GM23338 (cell line): Measurements from ENCODE around the gene S100A1. TPM values are rescaled to one million over a fixed set of nuclear protein-coding genes. Genes with fewer than 3 reads are reported as not detected.

Experiments
- ATAC-seq: fragments of 200-7000 bp; cut with Tn5 transposase; 3 replicates; pipeline ENCODE4 v1.9.1; 2020
- DNase-seq: peaks from one replicate; pipeline ENCODE4 v3.0.0-alpha.2; 2015; ENCODE audit warnings: low spot score
- H2AFZ ChIP-seq: fragments of 200-600 bp; sonication (generic); 2 replicates; pipeline ENCODE4 v1.8.0; 2016; ENCODE audit warnings: antibody characterized with exemption, mild to moderate bottlenecking, moderate library complexity
- H3F3A ChIP-seq: fragments of 200-600 bp; sonication (generic); replicated peaks from 2 replicates; pipeline ENCODE4 v1.8.0; 2017; ENCODE audit warnings: antibody characterized with exemption, mixed run types, low read depth
- H3K27ac ChIP-seq: fragments of 200-600 bp; sonication (generic); 2 replicates; pipeline ENCODE4 v1.6.1; 2016; ENCODE audit warnings: low read depth
- H3K27me3 ChIP-seq: fragments of 200-600 bp; sonication (generic); 2 replicates; pipeline ENCODE4 v1.8.0; 2016; ENCODE audit warnings: mild to moderate bottlenecking, mixed run types, moderate library complexity; ENCODE audit not compliant: insufficient read depth
- H3K36me3 ChIP-seq: fragments of 200-600 bp; sonication (generic); 2 replicates; pipeline ENCODE4 v1.8.0; 2016; ENCODE audit warnings: mild to moderate bottlenecking; ENCODE audit not compliant: insufficient read depth
- H3K4me1 ChIP-seq: fragments of 200-600 bp; sonication (generic); 2 replicates; pipeline ENCODE4 v1.8.0; 2016; ENCODE audit warnings: mild to moderate bottlenecking, moderate library complexity; ENCODE audit not compliant: insufficient read depth
- H3K4me2 ChIP-seq: fragments of 200-600 bp; sonication (generic); 2 replicates; pipeline ENCODE4 v1.7.1; 2017; ENCODE audit warnings: mixed run types
- H3K4me3 ChIP-seq: fragments of 200-600 bp; sonication (generic); 2 replicates; pipeline ENCODE4 v1.6.1; 2016; ENCODE audit warnings: mixed run types
- H3K79me2 ChIP-seq: fragments of 200-600 bp; sonication (generic); replicated peaks from 2 replicates; pipeline ENCODE4 v1.8.0; 2017; ENCODE audit warnings: mild to moderate bottlenecking; ENCODE audit not compliant: insufficient read depth
- H3K9me2 ChIP-seq: fragments of 200-600 bp; sonication (generic); 2 replicates; pipeline ENCODE4 v1.8.0; 2017; ENCODE audit not compliant: insufficient read depth
- H4K20me1 ChIP-seq: fragments of 200-600 bp; sonication (generic); replicated peaks from 2 replicates; pipeline ENCODE4 v1.8.0; 2017; ENCODE audit warnings: mild to moderate bottlenecking; ENCODE audit not compliant: insufficient read depth
- H3K27ac Mint-ChIP-seq: 2 replicates; pipeline ENCODE4 v1.8.0; 2020; ENCODE audit warnings: inconsistent platforms, mild to moderate bottlenecking, moderate library complexity, mixed read lengths
- H3K27me3 Mint-ChIP-seq: 3 replicates; pipeline ENCODE4 v1.8.0; 2022; ENCODE audit warnings: low read depth, mild to moderate bottlenecking, moderate library complexity, mixed read lengths, inconsistent platforms; ENCODE audit not compliant: insufficient read depth, poor library complexity
- H3K36me3 Mint-ChIP-seq: 3 replicates; pipeline ENCODE4 v1.8.0; 2021; ENCODE audit warnings: low read depth, mild to moderate bottlenecking, inconsistent platforms, moderate library complexity, mixed read lengths
- H3K4me1 Mint-ChIP-seq: 3 replicates; pipeline ENCODE4 v1.8.0; 2020; ENCODE audit warnings: mild to moderate bottlenecking, inconsistent platforms, mixed read lengths
- H3K4me3 Mint-ChIP-seq: 3 replicates; pipeline ENCODE4 v1.8.0; 2021; ENCODE audit warnings: moderate library complexity, mild to moderate bottlenecking, inconsistent platforms, mixed read lengths
- H3K9me3 Mint-ChIP-seq: 3 replicates; pipeline ENCODE4 v1.8.0; 2020; ENCODE audit warnings: moderate library complexity, mild to moderate bottlenecking, inconsistent platforms, mixed read lengths
- CREB1 ChIP-seq: fragments of 250-450 bp; sonication (Bioruptor Pico); IDR thresholded peaks from 2 replicates; pipeline ENCODE4 v1.5.0; 2020; ENCODE audit warnings: low read depth, mild to moderate bottlenecking, moderate library complexity
- CTCF ChIP-seq, 2 experiments: fragments of 200-600 bp in 1 of 2; sonication (generic) in 1 of 2; conservative IDR thresholded peaks; 2 replicates each; pipeline versions ENCODE4 v1.5.1 to v1.6.1; 2016 to 2017; ENCODE audit warnings: antibody characterized with exemption in 2 of 2, low read depth in 2 of 2, mild to moderate bottlenecking in 2 of 2, moderate library complexity in 1 of 2
- EZH2 ChIP-seq: fragments of 200-600 bp; sonication (generic); IDR thresholded peaks from one replicate; pipeline ENCODE4 v1.8.0; 2017; ENCODE audit warnings: antibody characterized with exemption, mild to moderate bottlenecking, low read depth; ENCODE audit not compliant: unreplicated experiment
- EZH2phosphoT487 ChIP-seq: fragments of 200-600 bp; sonication (generic); IDR thresholded peaks from one replicate; pipeline ENCODE4 v1.8.1; 2018; ENCODE audit warnings: antibody characterized with exemption; ENCODE audit not compliant: unreplicated experiment
- JUNB ChIP-seq: IDR thresholded peaks from one replicate; pipeline ENCODE4 v1.6.1; 2016; ENCODE audit warnings: antibody characterized with exemption; ENCODE audit not compliant: unreplicated experiment
- NANOG ChIP-seq: IDR thresholded peaks from 2 replicates; pipeline ENCODE4 v1.6.1; 2016; ENCODE audit warnings: antibody characterized with exemption, borderline replicate concordance
- POLR2AphosphoS5 ChIP-seq: IDR thresholded peaks from 2 replicates; pipeline ENCODE4 v1.6.1; 2016; ENCODE audit warnings: antibody characterized with exemption, low read depth
- STAT1 ChIP-seq: IDR thresholded peaks from one replicate; pipeline ENCODE4 v1.6.1; 2016; ENCODE audit warnings: antibody characterized with exemption; ENCODE audit not compliant: unreplicated experiment
- ZNF114 ChIP-seq: fragments of 250-450 bp; sonication (Bioruptor Pico); IDR thresholded peaks from 2 replicates; pipeline ENCODE4 v1.5.0; 2020; ENCODE audit warnings: mild to moderate bottlenecking, moderate library complexity
- ZNF331 ChIP-seq: fragments of 250-450 bp; sonication (Bioruptor Pico); IDR thresholded peaks from 2 replicates; pipeline ENCODE4 v1.5.0; 2020; ENCODE audit warnings: low read depth, mild to moderate bottlenecking, moderate library complexity
- ZNF462 ChIP-seq: fragments of 250-450 bp; sonication (Bioruptor Pico); IDR thresholded peaks from 2 replicates; pipeline ENCODE4 v1.5.0; 2020; ENCODE audit warnings: mild to moderate bottlenecking, moderate library complexity
- polyA plus RNA-seq: library from polyadenylated mRNA; unstranded; fragments of >200 nt; fragmentation: Nextera tagmentation; extraction: Ambion mirVana; gene quantifications from 2 replicates; pipeline ENCODE4 v1.2.1, GENCODE V29; 2016
- total RNA-seq: library from RNA; depleted of rRNA; stranded (reverse); fragments of >200 nt; shearing (Covaris generic); gene quantifications from 2 replicates; pipeline ENCODE4 v1.2.3, GENCODE V29; 2014
- TF ChIP-seq, protein P1 (sequence below): IDR thresholded peaks from one replicate; pipeline ENCODE4 v1.6.1; 2018; ENCODE audit warnings: antibody characterized with exemption; ENCODE audit not compliant: unreplicated experiment
- TF ChIP-seq, protein P2 (sequence below): IDR thresholded peaks from 2 replicates; pipeline ENCODE4 v1.6.1; 2016; ENCODE audit warnings: antibody characterized with exemption

S100A1 gene
- total and polyA plus RNA-seq, 2 experiments from 2014 or later, result 0.13 to 0.66 TPM

- H2AFZ ChIP-seq, result no peak overlapping the region
- no peak overlapping the region for H3K27ac Mint-ChIP-seq
- H3F3A ChIP-seq, result no peaks in the 10 kb centered on the region
Measured at GRCh38 chr1:153652805-153653500, 24.7 kb downstream of the S100A1 start.

More at GRCh38 chr1:153652805-153653500, 24.7 kb downstream of the S100A1 start:
- H3K4me3 ChIP-seq, result no peak overlapping the region
- H3K36me3 Mint-ChIP-seq, result no peaks in the 10 kb centered on the region
- no peak for DNase-seq
- H3K4me2 ChIP-seq, result no peak overlapping the region
- ATAC-seq, result no peak
- no peaks in the 10 kb centered on the region for H3K79me2 ChIP-seq
- H3K27me3 ChIP-seq, result no peaks in the 10 kb centered on the region
- H3K27ac ChIP-seq, result no peak overlapping the region
- H3K4me1 Mint-ChIP-seq, result no peaks in the 10 kb centered on the region
- TF ChIP-seq NANOG, result no peak
- TF ChIP-seq, protein P1, sequence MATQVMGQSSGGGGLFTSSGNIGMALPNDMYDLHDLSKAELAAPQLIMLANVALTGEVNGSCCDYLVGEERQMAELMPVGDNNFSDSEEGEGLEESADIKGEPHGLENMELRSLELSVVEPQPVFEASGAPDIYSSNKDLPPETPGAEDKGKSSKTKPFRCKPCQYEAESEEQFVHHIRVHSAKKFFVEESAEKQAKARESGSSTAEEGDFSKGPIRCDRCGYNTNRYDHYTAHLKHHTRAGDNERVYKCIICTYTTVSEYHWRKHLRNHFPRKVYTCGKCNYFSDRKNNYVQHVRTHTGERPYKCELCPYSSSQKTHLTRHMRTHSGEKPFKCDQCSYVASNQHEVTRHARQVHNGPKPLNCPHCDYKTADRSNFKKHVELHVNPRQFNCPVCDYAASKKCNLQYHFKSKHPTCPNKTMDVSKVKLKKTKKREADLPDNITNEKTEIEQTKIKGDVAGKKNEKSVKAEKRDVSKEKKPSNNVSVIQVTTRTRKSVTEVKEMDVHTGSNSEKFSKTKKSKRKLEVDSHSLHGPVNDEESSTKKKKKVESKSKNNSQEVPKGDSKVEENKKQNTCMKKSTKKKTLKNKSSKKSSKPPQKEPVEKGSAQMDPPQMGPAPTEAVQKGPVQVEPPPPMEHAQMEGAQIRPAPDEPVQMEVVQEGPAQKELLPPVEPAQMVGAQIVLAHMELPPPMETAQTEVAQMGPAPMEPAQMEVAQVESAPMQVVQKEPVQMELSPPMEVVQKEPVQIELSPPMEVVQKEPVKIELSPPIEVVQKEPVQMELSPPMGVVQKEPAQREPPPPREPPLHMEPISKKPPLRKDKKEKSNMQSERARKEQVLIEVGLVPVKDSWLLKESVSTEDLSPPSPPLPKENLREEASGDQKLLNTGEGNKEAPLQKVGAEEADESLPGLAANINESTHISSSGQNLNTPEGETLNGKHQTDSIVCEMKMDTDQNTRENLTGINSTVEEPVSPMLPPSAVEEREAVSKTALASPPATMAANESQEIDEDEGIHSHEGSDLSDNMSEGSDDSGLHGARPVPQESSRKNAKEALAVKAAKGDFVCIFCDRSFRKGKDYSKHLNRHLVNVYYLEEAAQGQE, result no peak
- no peak for TF ChIP-seq ZNF462 (CRISPR knock-in tag)
- no peak for TF ChIP-seq JUNB
- TF ChIP-seq ZNF331 (CRISPR knock-in tag), result no peak
- TF ChIP-seq, protein P2, sequence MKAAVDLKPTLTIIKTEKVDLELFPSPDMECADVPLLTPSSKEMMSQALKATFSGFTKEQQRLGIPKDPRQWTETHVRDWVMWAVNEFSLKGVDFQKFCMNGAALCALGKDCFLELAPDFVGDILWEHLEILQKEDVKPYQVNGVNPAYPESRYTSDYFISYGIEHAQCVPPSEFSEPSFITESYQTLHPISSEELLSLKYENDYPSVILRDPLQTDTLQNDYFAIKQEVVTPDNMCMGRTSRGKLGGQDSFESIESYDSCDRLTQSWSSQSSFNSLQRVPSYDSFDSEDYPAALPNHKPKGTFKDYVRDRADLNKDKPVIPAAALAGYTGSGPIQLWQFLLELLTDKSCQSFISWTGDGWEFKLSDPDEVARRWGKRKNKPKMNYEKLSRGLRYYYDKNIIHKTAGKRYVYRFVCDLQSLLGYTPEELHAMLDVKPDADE, result no peak
- TF ChIP-seq EZH2phosphoT487, result no peak
- no peak for TF ChIP-seq CTCF (conservative IDR thresholded peaks at IDR 0.05; ENCODE audit: low read depth in 2 of 2)
- no peak for TF ChIP-seq ZNF114 (CRISPR knock-in tag)
- TF ChIP-seq CREB1 (CRISPR knock-in tag), result no peak
- no peak for TF ChIP-seq EZH2
- no peak for TF ChIP-seq STAT1
- TF ChIP-seq POLR2AphosphoS5, result no peak
- no peaks in the 10 kb centered on the region for H3K36me3 ChIP-seq
- no peak overlapping the region for H3K4me3 Mint-ChIP-seq
- H3K27me3 Mint-ChIP-seq, result peaks cover 12% of the 10 kb centered on the region
- no peaks in the 10 kb centered on the region for H3K4me1 ChIP-seq
- no peaks in the 10 kb centered on the region for H3K9me2 ChIP-seq
- no peaks in the 10 kb centered on the region for H3K9me3 Mint-ChIP-seq
- 0 out of 2 replicates have a peak, but pooled peaks cover 3% of the 10 kb centered on the region for H4K20me1 ChIP-seq
